ENCODE data around the gene SLC34A2. TPM values are rescaled to one million over a fixed set of nuclear protein-coding genes. Genes with fewer than 3 reads are reported as not detected.

The SLC34A2 gene
- total and polyA plus RNA-seq, 2 of the 8 experiments (the other 6 are each of a cell fraction or from before 2014, with no cell fraction given) = 2.2 to 2.9 TPM

GRCh38 chr4:25638221-25638601 is 17.4 kb upstream of the SLC34A2 start:
- Histone ChIP-seq H4K20me1 (replicated peaks in 1 of 2; ENCODE audit: control insufficient read depth in 1 of 2, insufficient read depth in 2 of 2, low read length in 2 of 2) (no peaks in the 10 kb centered on the region), H3K4me3 (ENCODE audit: extremely low read depth in 1 of 4, insufficient read depth in 2 of 4, low read depth in 3 of 4, low read length in 4 of 4) (no peak overlapping the region), H4K8ac (ENCODE audit: extremely low read depth, insufficient read depth, low read length) (no peak overlapping the region), H3K18ac (ENCODE audit: extremely low read depth, low read length) (no peak overlapping the region), H4K91ac (replicated peaks; ENCODE audit: insufficient read length, low read length) (no peak overlapping the region), H3K36me3 (ENCODE audit: control insufficient read depth in 2 of 4, insufficient read depth in 4 of 4, low read length in 3 of 4) (no peaks in the 10 kb centered on the region), H3K9me3 (ENCODE audit: insufficient read depth in 2 of 2, low read depth in 1 of 2, low read length in 1 of 2) (no peaks in the 10 kb centered on the region), H3K9ac (replicated peaks in 1 of 4; ENCODE audit: extremely low read depth in 1 of 4, low read depth in 3 of 4, low read length in 3 of 4) (no peak overlapping the region), H3K14ac (ENCODE audit: insufficient read length) (no peak overlapping the region), H3K23ac (ENCODE audit: insufficient read length) (no peak overlapping the region), H3K27ac (ENCODE audit: low read depth, low read length) (no peak overlapping the region), H3K79me1 (ENCODE audit: low read depth, low read length) (no peaks in the 10 kb centered on the region), H2BK12ac (ENCODE audit: low read depth, low read length) (no peak overlapping the region), H2AFZ (ENCODE audit: low read length) (no peak overlapping the region), H2BK20ac (ENCODE audit: low read length) (no peak overlapping the region), H3K56ac (replicated peaks; ENCODE audit: insufficient read length, low read depth, low read length) (no peak overlapping the region), H2BK15ac (ENCODE audit: low read length) (no peak overlapping the region), H3K79me2 (ENCODE audit: control insufficient read depth in 1 of 2, insufficient read depth in 2 of 2, low read length in 2 of 2) (no peaks in the 10 kb centered on the region), H2BK5ac (ENCODE audit: low read depth, low read length) (no peak overlapping the region), H3K4me1 (replicated peaks in 1 of 4; ENCODE audit: control insufficient read depth in 3 of 4, insufficient read depth in 4 of 4, low read length in 3 of 4) (no peaks in the 10 kb centered on the region; a peak in 1 of 7 replicates), H3K4ac (replicated peaks; ENCODE audit: insufficient read length, low read depth, low read length) (no peak overlapping the region), H2AK5ac (ENCODE audit: low read depth, low read length) (no peak overlapping the region), H3K4me2 (ENCODE audit: insufficient read depth in 1 of 2, low read depth in 2 of 2, low read length in 2 of 2) (no peak overlapping the region), H2BK120ac (replicated peaks; ENCODE audit: low read depth, low read length) (no peak overlapping the region), H3K27me3 (replicated peaks in 1 of 4; ENCODE audit: control insufficient read depth in 3 of 4, extremely low read depth in 1 of 4, insufficient read depth in 3 of 4, low read length in 3 of 4) (no peaks in the 10 kb centered on the region; a peak in 1 of 7 replicates), H3K23me2 (ENCODE audit: low read depth, low read length) (no peaks in the 10 kb centered on the region), H4K5ac (ENCODE audit: insufficient read length, low read depth, low read length) (no peak overlapping the region)
- no peak for DNase-seq (ENCODE audit: low read depth in 1 of 2, low spot score in 2 of 2)
- 77% methylated on average over 4 of the region's 4 CpGs; no CpG with 5 or more reads in 1 of the 2 experiments for WGBS, 2 experiments (ENCODE audit: extremely low coverage in 1 of 2, insufficient coverage in 1 of 2, insufficient read length in 1 of 2, insufficient replicate concordance in 2 of 2, low coverage in 1 of 2, low lambda C conversion rate in 2 of 2, missing lambda C conversion rate in 1 of 2)
- ChIA-PET POLR2A (ENCODE audit: partially characterized antibody) (no interaction called here), CTCF (ENCODE audit: partially characterized antibody) (interaction anchor here (1.5 to 2.1 kb wide), 2 partner anchors 131 to 196 kb away, joined by 4 to 7 read pairs; no protein-coding TSS in a partner anchor)
- no peak for FAIRE-seq
- TF ChIP-seq SP2 (IDR thresholded peaks at IDR 0.05; ENCODE audit: low read length) (no peak), SIX5 (IDR thresholded peaks at IDR 0.05; ENCODE audit: low read depth, low read length) (no peak), NRF1 (IDR thresholded peaks at IDR 0.05; ENCODE audit: low read depth, low read length) (no peak), ATF2 (IDR thresholded peaks at IDR 0.05; ENCODE audit: low read length) (no peak)

Measured in H1 (cell line).